Esophagus muscularis mucosa (tissue), 4 donors: ENCODE results near the gene LYSMD4. TPM values are rescaled to one million over a fixed set of nuclear protein-coding genes. Genes with fewer than 3 reads are reported as not detected.
"Not testable (repeated sequence)": the region's sequence is repeated elsewhere in the genome, so short reads cannot be mapped to it uniquely, and the experiment has no call there.

Experiments
- DNase-seq: peaks from one replicate; pipeline ENCODE4 v3.0.0-alpha.2; 2017; ENCODE audit errors: extremely low spot score
- H3K27ac ChIP-seq, 4 donors: fragments of 200-600 bp; sonication (generic); replicated peaks in 1 of 4; 1 replicate in 3 of 4; 2 replicates in 1 of 4; pipeline ENCODE4 v1.5.1; 2016 to 2019; ENCODE audit warnings: mild to moderate bottlenecking in 1 of 4
- H3K27me3 ChIP-seq, 4 donors: fragments of 200-600 bp; sonication (generic); one replicate each; pipeline versions ENCODE4 v1.5.1 to v1.6.0; 2016 to 2019
- H3K36me3 ChIP-seq, 4 donors: fragments of 200-600 bp; sonication (generic); one replicate each; pipeline ENCODE4 v1.5.1; 2016 to 2019
- H3K4me1 ChIP-seq, 4 donors: fragments of 200-600 bp; sonication (generic); one replicate each; pipeline ENCODE4 v1.5.1; 2016 to 2019
- H3K4me3 ChIP-seq, 4 donors: fragments of 200-600 bp; sonication (generic); 1 replicate in 2 of 4; 2 replicates in 2 of 4; pipeline ENCODE4 v1.5.1; 2016 to 2019; ENCODE audit warnings: mild to moderate bottlenecking in 4 of 4, moderate library complexity in 1 of 4
- H3K9me3 ChIP-seq, 4 donors: fragments of 200-600 bp; sonication (generic); 1 replicate in 3 of 4; 2 replicates in 1 of 4; pipeline ENCODE4 v1.5.1; 2016 to 2019
- EP300 ChIP-seq: sonication (generic); formaldehyde crosslinking; IDR thresholded peaks from one replicate; pipeline ENCODE4 v1.6.1; 2017; ENCODE audit warnings: antibody characterized with exemption
- POLR2A ChIP-seq: fragments of 450-650 bp; IDR thresholded peaks from one replicate; pipeline ENCODE4 v1.6.1; 2017; ENCODE audit warnings: antibody characterized with exemption, moderate library complexity, mild to moderate bottlenecking, low read depth
- POLR2AphosphoS5 ChIP-seq, 2 donors: sonication (generic); formaldehyde crosslinking; IDR thresholded peaks; one replicate each; pipeline ENCODE4 v1.6.1; 2017; ENCODE audit warnings: antibody characterized with exemption in 2 of 2
- WGBS: methylation state at CpG from one replicate; pipeline ENCODE4 v1.1.5; 2018; 5-methylcytosine and 5-hydroxymethylcytosine counted together
- intact Hi-C: fragments of 100-400 bp; cut with DNase I; formaldehyde crosslinking; loops from one replicate; pipeline ENCODE4 v1.15.1; 2023
- total RNA-seq, 4 donors: library from RNA; depleted of rRNA; stranded (reverse); fragments of >200 nt; gene quantifications; one replicate each; pipeline versions ENCODE4 v1.1.0 to v1.2.1, GENCODE V29; 2016
- TF ChIP-seq, protein P1 (sequence below), 3 experiments: fragments of 200-600 bp in 2 of 3; fragments of 450-650 bp in 1 of 3; sonication (generic) in 2 of 3; IDR thresholded peaks; one replicate each; pipeline ENCODE4 v1.5.1; 2017 to 2019; ENCODE audit warnings: antibody characterized with exemption in 3 of 3, mild to moderate bottlenecking in 2 of 3, moderate library complexity in 1 of 3

Gene LYSMD4
- total RNA-seq, 4 donors from 2014 or later: 7.6 to 15.8 (median 15.2) TPM

DNA sequence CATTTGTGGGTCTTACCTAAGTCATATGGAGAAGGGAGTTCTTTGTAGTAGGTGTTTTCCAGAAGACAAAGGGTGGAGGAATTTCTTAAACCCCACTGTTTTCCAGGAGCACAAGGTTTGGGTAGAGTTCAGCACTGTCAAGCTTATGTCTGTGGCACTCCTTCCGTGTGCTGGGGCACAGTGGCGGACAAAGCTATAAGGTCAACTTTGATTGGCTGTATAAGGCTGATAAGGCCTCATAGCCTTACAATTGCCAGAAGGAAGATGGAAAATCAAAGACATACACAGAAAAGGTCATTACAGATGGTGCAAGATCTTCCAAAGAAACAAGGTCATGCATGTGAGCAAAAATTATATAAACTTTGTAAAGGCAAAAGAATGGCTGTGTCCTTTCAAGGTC is 3.5 kb upstream of the LYSMD4 start:
- intact Hi-C loops: no loop called here
- Histone ChIP-seq H3K9me3 (no peaks in the 10 kb centered on the region), H3K27ac (no peak overlapping the region), H3K27me3 (no peaks in the 10 kb centered on the region), H3K36me3 (no peaks in the 10 kb centered on the region), H3K4me1 (peaks cover 2 to 16% (median 16%) of the 10 kb centered on the region in 4 donors), H3K4me3 (no peak overlapping the region)
- no peak for DNase-seq
- TF ChIP-seq EP300: no peak
- WGBS: 73% methylated on average over 2 of the region's 2 CpGs

DNA sequence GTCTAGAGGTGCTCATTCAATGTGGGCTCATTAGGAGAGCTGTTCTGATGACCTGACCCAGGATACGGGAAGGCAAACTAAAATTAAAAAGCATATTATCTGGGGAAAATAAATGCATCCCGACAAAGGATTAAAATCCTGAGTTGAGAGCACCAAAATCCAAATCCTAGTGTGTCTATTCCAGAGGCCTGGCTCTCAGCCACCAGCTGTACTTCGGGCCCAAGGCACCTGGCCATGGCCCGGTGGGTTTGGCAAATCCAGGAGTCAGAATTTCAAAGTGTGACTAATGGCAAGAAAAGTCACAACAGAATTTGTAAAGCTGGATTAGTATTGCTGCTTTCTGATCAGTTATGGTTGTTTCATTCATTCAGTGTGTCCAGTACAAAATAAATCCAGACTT is 2.6 kb upstream of the LYSMD4 start:
- TF ChIP-seq POLR2AphosphoS5 (IDR thresholded peaks at IDR 0.05) (no peak), POLR2A (no peak), EP300 (no peak)
- TF ChIP-seq, protein P1, sequence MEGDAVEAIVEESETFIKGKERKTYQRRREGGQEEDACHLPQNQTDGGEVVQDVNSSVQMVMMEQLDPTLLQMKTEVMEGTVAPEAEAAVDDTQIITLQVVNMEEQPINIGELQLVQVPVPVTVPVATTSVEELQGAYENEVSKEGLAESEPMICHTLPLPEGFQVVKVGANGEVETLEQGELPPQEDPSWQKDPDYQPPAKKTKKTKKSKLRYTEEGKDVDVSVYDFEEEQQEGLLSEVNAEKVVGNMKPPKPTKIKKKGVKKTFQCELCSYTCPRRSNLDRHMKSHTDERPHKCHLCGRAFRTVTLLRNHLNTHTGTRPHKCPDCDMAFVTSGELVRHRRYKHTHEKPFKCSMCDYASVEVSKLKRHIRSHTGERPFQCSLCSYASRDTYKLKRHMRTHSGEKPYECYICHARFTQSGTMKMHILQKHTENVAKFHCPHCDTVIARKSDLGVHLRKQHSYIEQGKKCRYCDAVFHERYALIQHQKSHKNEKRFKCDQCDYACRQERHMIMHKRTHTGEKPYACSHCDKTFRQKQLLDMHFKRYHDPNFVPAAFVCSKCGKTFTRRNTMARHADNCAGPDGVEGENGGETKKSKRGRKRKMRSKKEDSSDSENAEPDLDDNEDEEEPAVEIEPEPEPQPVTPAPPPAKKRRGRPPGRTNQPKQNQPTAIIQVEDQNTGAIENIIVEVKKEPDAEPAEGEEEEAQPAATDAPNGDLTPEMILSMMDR (IDR thresholded peaks at IDR 0.05): no peak
- peaks cover 10 to 24% (median 24%) of the 10 kb centered on the region in 4 donors for H3K4me1 ChIP-seq
- DNase-seq: no peak
- no peaks in the 10 kb centered on the region for H3K9me3 ChIP-seq
- H3K27me3 ChIP-seq: no peaks in the 10 kb centered on the region
- H3K4me3 ChIP-seq: no peak overlapping the region
- no peaks in the 10 kb centered on the region for H3K36me3 ChIP-seq
- 88% methylated on average over 4 of the region's 4 CpGs for WGBS
- H3K27ac ChIP-seq: no peak overlapping the region
- intact Hi-C loops: no loop called here

DNA sequence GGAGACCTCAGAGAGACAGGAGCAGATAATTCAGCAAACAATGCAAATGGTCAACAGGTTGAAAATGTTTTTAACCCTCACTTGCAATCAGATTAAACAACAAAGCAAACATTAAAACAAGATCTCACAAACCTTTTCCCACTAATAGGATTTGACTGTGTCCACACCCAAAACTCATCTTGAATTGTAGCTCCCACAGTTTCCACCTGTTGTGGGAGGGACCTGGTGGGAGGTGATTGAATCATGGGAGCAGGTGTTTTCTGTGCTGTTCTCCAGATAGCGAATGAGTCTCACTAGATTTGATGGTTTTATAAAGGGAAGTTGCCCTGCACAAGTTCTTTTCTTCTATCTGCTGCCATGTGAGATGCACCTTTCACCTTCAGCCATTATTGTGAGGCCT is 1.3 kb upstream of the LYSMD4 start:
- H3K27ac ChIP-seq: no peak overlapping the region
- H3K36me3 ChIP-seq: peaks cover 0 to under 1% (median 0%) of the 10 kb centered on the region in 4 donors
- H3K4me3 ChIP-seq: no peak overlapping the region
- TF ChIP-seq EP300: no peak
- TF ChIP-seq, protein P1 (IDR thresholded peaks at IDR 0.05): no peak
- TF ChIP-seq POLR2AphosphoS5 (IDR thresholded peaks at IDR 0.05): no peak
- no peak for TF ChIP-seq POLR2A
- no peaks in the 10 kb centered on the region for H3K9me3 ChIP-seq
- H3K27me3 ChIP-seq: no peaks in the 10 kb centered on the region
- intact Hi-C loops: no loop called here
- peaks cover 22 to 37% (median 36%) of the 10 kb centered on the region in 4 donors for H3K4me1 ChIP-seq
- no peak for DNase-seq
- 100% methylated on average over 1 of the region's 1 CpG for WGBS

DNA sequence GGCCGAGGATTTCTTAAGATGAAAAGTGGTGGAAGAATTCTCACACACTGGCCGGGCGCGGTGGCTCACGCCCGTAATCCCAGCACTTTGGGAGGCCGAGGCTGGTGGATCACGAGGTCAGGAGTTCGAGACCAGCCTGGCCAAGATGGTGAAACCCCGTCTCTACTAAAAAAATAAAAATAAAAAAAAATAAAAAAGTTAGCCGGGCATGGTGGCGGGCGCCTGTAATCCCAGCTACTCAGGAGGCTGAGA is 729 bp upstream of the LYSMD4 start:
- Histone ChIP-seq H3K27ac (peak overlapping the region; percentile 90 to 94 (median 92)), H3K4me1 (peaks cover 23 to 43% (median 36%) of the 10 kb centered on the region in 4 donors), H3K4me3 (peak overlapping the region; percentile 86 to 97 (median 92))
- H3K9me3 ChIP-seq, H3K27me3 ChIP-seq, intact Hi-C loops, DNase-seq, H3K36me3 ChIP-seq: not testable (repeated sequence)
- WGBS: 95% methylated on average over 13 of the region's 13 CpGs

DNA sequence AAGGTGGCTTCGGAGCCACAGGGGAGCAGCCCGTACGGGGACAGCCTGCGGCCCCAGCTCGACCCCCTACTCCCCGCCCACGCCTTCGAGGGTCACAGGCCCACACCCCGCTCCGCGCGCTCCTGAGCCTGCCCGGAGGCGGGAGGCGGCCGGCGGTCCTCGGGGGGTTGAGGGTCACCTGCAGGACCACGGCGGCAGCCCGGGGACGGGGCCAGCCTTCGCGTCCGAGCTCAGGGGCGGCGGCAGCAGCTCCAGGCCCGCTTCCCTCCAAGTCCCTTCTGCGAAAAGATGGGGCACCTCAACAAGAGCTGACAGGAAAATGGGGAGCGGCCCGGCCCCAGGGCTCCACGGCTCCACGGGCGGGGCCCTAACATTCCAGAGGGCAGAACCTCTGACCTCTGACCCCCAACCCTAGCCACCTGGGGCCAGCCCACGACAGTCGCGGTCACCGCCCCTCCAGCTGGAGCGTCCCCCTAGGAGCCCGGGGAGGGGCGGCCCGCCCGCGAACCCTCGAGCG is 428 bp downstream of the LYSMD4 start:
- DNase-seq: no peak
- H3K4me3 ChIP-seq: peak overlapping the region; percentile 86 to 97 (median 92)

More for the DNA sequence above, 428 bp downstream of the LYSMD4 start:
- 0% methylated on average over 13 of the region's 46 CpGs for WGBS
- peaks cover 27 to 48% (median 36%) of the 10 kb centered on the region in 4 donors for H3K4me1 ChIP-seq
- TF ChIP-seq POLR2AphosphoS5 (IDR thresholded peaks at IDR 0.05): no peak
- no peak for TF ChIP-seq POLR2A
- TF ChIP-seq, protein P1 (IDR thresholded peaks at IDR 0.05): no peak
- no peak for TF ChIP-seq EP300
- peak overlapping the region; percentile 90 to 94 (median 92) for H3K27ac ChIP-seq
- intact Hi-C loops: no loop called here
- H3K36me3 ChIP-seq: peaks cover 0 to 18% (median 16%) of the 10 kb centered on the region in 4 donors
- no peaks in the 10 kb centered on the region for H3K9me3 ChIP-seq
- H3K27me3 ChIP-seq: no peaks in the 10 kb centered on the region
